ENCODE measurements around the gene ROM1.

DNA sequence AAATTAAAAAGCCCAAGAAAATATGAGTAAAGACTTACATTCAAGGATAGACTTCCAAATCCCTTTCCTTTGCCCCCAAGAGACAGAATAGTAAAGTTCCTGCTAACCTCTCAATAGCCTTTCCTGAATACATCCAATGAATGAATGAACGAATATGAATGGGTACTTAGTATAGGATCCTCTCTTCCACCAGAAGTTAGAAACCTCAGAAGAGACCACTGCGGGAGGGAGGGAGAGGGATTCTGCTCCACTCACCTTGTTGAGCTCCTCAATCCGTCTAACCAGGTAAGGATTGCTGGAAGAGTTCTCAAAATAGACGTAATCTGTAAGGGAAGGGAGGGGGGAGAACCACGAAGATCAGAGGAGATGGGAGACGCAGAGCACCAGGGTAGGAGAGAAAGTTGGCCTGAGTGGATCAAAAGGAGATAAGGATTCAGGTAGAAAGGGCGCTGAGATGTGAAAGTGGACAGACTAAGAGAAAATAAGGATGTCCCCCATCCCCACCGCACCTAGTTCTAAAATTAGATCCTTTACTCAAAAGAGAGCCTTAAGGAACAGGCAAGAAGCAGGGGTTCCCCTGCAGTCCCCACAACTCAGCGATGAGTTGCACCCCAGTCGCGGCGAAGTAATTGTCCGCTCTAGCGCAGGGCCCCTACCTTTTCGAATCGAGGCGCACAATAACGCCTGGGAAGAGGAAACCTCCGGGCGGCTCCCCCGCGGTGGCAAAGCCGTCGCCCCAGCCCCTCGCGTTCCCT, 12.5 kb upstream of the ROM1 start:
- TF ChIP-seq EZH2phosphoT487 (IDR thresholded peaks at IDR 0.05; ENCODE audit: borderline replicate concordance, low read length), result no peak
- TF ChIP-seq, protein P1, sequence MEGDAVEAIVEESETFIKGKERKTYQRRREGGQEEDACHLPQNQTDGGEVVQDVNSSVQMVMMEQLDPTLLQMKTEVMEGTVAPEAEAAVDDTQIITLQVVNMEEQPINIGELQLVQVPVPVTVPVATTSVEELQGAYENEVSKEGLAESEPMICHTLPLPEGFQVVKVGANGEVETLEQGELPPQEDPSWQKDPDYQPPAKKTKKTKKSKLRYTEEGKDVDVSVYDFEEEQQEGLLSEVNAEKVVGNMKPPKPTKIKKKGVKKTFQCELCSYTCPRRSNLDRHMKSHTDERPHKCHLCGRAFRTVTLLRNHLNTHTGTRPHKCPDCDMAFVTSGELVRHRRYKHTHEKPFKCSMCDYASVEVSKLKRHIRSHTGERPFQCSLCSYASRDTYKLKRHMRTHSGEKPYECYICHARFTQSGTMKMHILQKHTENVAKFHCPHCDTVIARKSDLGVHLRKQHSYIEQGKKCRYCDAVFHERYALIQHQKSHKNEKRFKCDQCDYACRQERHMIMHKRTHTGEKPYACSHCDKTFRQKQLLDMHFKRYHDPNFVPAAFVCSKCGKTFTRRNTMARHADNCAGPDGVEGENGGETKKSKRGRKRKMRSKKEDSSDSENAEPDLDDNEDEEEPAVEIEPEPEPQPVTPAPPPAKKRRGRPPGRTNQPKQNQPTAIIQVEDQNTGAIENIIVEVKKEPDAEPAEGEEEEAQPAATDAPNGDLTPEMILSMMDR (conservative IDR thresholded peaks at IDR 0.05; ENCODE audit: low read depth, low read length), result no peak
- TF ChIP-seq EZH2 (IDR thresholded peaks at IDR 0.05; ENCODE audit: low read length, unreplicated experiment), result no peak
